Neural crest cell (in vitro differentiated cells): ENCODE measurements around the gene FSTL3. TPM values are rescaled to one million over a fixed set of nuclear protein-coding genes. Genes with fewer than 3 reads are reported as not detected.

Experiments
- DNase-seq: peaks from one replicate; pipeline ENCODE4 v3.0.0; 2021; ENCODE audit warnings: low read depth, mixed read lengths, low spot score
- H3K27ac Mint-ChIP-seq: one replicate; pipeline ENCODE4 v1.8.0; 2021; ENCODE audit warnings: mild to moderate bottlenecking, mixed read lengths; ENCODE audit not compliant: unreplicated experiment
- H3K27me3 Mint-ChIP-seq: 2 replicates; pipeline ENCODE4 v1.8.0; 2021; ENCODE audit warnings: low read depth, mild to moderate bottlenecking, mixed read lengths
- H3K36me3 Mint-ChIP-seq: 2 replicates; pipeline ENCODE4 v1.8.0; 2021; ENCODE audit warnings: low read depth, mild to moderate bottlenecking, mixed read lengths
- H3K4me1 Mint-ChIP-seq: 2 replicates; pipeline ENCODE4 v1.8.0; 2021; ENCODE audit warnings: mixed read lengths
- H3K4me3 Mint-ChIP-seq: one replicate; pipeline ENCODE4 v1.8.0; 2021; ENCODE audit warnings: mild to moderate bottlenecking, mixed read lengths
- H3K9me3 Mint-ChIP-seq: 2 replicates; pipeline ENCODE4 v1.8.0; 2021; ENCODE audit warnings: mixed read lengths
- total RNA-seq: library from RNA; stranded (reverse); gene quantifications from 2 replicates; pipeline ENCODE4 v1.2.1, GENCODE V29; 2021
- TF ChIP-seq, protein P1 (sequence below): fragments of 200-600 bp; sonication (generic); conservative IDR thresholded peaks from 2 replicates; pipeline ENCODE4 v1.5.0; 2021; ENCODE audit warnings: antibody characterized with exemption, mild to moderate bottlenecking

FSTL3 gene
- total RNA-seq, 1 donor from 2014 or later, result 8.9 TPM

DNA sequence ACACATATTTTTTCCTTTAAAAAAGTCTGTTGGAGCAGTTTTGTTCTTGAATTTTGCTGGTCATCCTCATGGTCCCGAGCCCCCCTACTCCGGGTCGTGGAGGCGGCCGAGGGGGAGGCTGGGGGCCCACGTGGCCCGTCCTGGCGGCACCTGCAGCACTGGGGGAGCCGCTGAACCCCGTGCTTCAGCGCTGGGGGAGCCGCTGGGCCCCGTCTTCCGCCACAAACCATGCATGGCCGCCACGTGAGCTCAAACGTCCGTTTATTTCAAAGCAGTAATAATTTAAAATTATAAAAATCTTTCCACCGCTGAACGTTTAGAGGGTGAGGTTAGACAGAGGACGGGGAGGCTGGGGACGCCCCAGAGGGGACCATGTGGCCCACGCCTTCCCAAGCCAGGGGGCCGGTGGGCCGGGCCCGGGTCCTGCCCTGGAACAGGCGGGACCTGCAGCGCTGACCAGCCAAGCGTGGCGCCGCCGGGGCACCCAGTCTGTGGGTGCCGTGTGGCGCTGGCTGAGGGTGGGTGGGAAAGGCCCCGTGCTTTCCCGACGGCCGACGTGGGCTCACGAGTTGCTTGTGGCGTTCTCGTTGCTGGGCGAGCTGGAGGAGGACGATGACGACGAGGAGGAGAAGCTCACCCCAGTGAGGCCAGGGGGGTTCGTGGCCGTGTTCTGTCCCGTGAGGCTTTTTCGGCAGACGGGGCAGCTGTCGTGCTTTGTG is 28.5 kb upstream of the FSTL3 start:
- H3K36me3 Mint-ChIP-seq, result peaks cover 3% of the 10 kb centered on the region
- H3K4me1 Mint-ChIP-seq, result no peaks in the 10 kb centered on the region
- no peak overlapping the region for H3K27ac Mint-ChIP-seq
- DNase-seq, result no peak
- H3K27me3 Mint-ChIP-seq, result no peaks in the 10 kb centered on the region
- no peaks in the 10 kb centered on the region for H3K9me3 Mint-ChIP-seq
- H3K4me3 Mint-ChIP-seq, result no peak overlapping the region
- TF ChIP-seq, protein P1, sequence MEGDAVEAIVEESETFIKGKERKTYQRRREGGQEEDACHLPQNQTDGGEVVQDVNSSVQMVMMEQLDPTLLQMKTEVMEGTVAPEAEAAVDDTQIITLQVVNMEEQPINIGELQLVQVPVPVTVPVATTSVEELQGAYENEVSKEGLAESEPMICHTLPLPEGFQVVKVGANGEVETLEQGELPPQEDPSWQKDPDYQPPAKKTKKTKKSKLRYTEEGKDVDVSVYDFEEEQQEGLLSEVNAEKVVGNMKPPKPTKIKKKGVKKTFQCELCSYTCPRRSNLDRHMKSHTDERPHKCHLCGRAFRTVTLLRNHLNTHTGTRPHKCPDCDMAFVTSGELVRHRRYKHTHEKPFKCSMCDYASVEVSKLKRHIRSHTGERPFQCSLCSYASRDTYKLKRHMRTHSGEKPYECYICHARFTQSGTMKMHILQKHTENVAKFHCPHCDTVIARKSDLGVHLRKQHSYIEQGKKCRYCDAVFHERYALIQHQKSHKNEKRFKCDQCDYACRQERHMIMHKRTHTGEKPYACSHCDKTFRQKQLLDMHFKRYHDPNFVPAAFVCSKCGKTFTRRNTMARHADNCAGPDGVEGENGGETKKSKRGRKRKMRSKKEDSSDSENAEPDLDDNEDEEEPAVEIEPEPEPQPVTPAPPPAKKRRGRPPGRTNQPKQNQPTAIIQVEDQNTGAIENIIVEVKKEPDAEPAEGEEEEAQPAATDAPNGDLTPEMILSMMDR, result no peak

DNA sequence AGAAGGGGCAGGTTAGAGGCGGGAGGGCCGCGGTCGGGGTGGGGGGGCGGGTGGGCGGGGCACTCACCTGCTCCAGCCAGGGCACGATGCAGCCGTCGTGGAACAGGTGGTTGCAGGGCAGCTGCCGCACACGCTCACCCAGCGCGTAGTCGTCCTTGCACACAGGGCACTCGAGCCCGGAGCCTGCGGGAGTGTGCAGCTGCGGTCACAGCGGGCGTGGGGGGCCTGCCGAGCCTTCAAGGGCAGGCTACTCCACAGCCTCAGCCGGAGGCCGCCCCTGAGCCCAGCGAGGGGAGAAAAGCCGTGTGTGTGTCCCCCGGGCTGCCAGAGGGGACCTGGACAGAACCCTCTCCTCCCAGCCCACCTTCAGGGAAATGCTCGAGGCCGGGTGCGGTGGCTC is 27.9 kb upstream of the FSTL3 start:
- TF ChIP-seq, protein P1, result no peak
- Mint-ChIP-seq H3K4me3 (no peak overlapping the region), H3K9me3 (no peaks in the 10 kb centered on the region)

DNA sequence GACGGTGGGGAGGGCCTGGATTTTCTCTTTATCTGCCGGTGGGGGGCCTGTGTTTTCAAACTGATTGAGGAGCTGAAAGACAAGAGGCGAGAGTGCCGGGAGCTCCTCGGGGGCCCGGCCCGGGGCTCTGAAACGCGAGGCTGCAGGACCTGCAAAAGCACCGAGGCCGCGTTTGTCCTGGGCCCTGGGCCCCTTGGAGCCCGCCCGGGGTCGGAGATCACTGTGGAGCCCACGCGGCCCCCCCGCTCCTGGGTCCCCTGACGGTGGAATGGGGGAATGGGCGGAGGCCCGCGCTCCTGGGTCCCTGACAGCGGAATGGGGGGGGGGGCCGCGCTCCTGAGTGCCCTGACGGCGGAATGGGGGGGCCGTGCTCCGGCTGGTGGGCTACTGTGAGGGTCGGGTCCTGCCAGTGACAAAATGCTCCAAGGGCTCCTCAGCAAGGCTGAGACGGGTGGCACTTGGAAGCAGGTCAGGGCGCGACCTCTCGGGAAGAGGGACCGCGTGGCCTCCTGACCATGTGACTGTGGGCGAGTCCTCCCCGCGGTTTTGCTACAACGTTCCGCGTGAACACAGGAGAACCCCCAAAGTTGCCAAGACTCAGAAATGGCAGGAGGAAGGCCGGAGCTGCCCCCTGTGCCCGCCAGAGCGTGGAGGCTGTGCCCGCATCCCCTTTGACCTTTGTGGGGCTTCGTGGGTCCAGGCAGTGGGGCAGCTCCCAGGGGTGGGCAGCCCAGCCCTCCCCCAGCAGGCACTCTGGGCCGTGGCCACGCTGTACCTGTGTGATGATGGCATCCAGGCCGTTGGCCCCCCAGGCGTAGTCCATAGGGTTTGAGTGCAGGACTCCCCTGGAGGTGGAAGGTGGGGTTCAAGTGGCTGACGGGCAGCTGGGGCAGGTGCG is 27.0 kb upstream of the FSTL3 start:
- peaks cover 3% of the 10 kb centered on the region for H3K36me3 Mint-ChIP-seq
- no peak overlapping the region for H3K27ac Mint-ChIP-seq
- H3K9me3 Mint-ChIP-seq, result no peaks in the 10 kb centered on the region
- H3K4me1 Mint-ChIP-seq, result no peaks in the 10 kb centered on the region
- H3K4me3 Mint-ChIP-seq, result no peak overlapping the region
- DNase-seq, result no peak
- TF ChIP-seq, protein P1, result no peak
- no peaks in the 10 kb centered on the region for H3K27me3 Mint-ChIP-seq

More for the DNA sequence above, 27.9 kb upstream of the FSTL3 start:
- Mint-ChIP-seq H3K36me3 (peaks cover 3% of the 10 kb centered on the region), H3K27me3 (no peaks in the 10 kb centered on the region), H3K27ac (no peak overlapping the region), H3K4me1 (no peaks in the 10 kb centered on the region)
- no peak for DNase-seq

DNA sequence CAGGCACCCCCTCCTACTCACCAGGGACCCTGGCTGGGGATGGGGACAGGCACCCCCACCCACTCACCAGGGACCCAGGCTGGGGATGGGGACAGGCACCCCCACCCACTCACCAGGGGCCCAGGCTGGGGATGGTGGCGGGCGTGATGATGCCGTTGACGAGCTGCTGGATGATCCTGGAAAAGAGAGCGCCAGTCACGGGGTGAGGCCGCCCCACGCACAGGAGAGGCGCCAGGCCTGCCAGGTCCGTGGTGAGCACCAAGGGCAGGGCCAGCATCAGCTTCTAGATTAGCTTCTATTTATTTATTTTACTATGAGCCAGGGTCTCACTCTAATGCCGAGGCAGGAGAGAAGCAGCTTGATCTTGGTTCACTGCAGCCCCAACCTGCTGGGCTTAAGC is 26.1 kb upstream of the FSTL3 start:
- Mint-ChIP-seq H3K27me3 (no peaks in the 10 kb centered on the region), H3K4me3 (no peak overlapping the region)

DNA sequence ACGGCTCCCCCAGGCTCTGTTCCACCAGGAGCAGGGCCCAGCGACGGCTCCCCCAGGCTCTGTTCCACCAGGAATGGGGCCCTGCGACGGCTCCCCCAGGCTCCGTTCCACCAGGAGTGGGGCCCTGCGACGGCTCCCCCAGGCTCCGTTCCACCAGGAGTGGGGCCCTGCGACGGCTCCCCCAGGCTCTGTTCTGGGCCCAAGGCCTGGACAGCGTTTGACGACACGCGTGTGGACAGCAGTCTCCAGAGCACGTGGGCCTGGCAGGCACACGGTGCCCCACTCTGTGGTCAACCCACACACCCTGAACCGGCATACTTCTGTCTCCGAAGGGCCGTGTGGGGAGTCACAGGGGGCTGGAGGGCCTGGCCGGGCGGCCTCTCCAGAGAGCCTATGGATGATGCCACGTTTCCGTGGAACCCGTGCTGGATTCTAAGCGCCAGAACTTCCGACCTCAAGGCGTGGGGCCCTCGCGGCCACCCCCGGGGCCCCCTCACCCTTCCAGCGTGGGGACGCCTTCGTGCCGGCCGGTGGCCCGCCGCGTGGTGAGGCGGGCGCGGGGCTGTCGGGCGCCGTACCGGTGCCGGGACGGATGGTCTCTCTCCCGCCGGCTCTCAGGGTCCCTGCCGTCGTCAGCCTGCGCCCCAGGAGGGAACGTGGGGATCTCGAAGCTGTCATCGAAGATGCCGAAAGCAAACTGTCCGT is 24.9 kb upstream of the FSTL3 start:
- H3K4me1 Mint-ChIP-seq, result no peaks in the 10 kb centered on the region
- TF ChIP-seq, protein P1, result no peak
- H3K4me3 Mint-ChIP-seq, result no peak overlapping the region
- no peak for DNase-seq
- H3K36me3 Mint-ChIP-seq, result peaks cover under 1% of the 10 kb centered on the region
- no peak overlapping the region for H3K27ac Mint-ChIP-seq
- no peaks in the 10 kb centered on the region for H3K27me3 Mint-ChIP-seq
- H3K9me3 Mint-ChIP-seq, result no peaks in the 10 kb centered on the region

More for the DNA sequence above, 26.1 kb upstream of the FSTL3 start:
- Mint-ChIP-seq H3K36me3 (peaks cover 3% of the 10 kb centered on the region), H3K4me1 (no peaks in the 10 kb centered on the region), H3K9me3 (no peaks in the 10 kb centered on the region), H3K27ac (no peak overlapping the region)
- no peak for DNase-seq
- TF ChIP-seq, protein P1, result no peak
